Left kidney (tissue), 2 donors: Measurements from ENCODE around the gene ANKS4B. TPM values are rescaled to one million over a fixed set of nuclear protein-coding genes. Genes with fewer than 3 reads are reported as not detected.
"Not testable (repeated sequence)": the region's sequence is repeated elsewhere in the genome, so short reads cannot be mapped to it uniquely, and the experiment has no call there.

Experiments
- DNase-seq: peaks from one replicate; pipeline ENCODE4 v3.0.0-alpha.2; 2013
- polyA plus RNA-seq: library from polyadenylated mRNA; unstranded; fragments of 120-200 nt; gene quantifications from one replicate; pipeline ENCODE4 v1.2.1, GENCODE V29; 2013; ENCODE audit not compliant: insufficient read length

Gene ANKS4B
- polyA plus RNA-seq, 1 donor, result 6.0 TPM

DNA sequence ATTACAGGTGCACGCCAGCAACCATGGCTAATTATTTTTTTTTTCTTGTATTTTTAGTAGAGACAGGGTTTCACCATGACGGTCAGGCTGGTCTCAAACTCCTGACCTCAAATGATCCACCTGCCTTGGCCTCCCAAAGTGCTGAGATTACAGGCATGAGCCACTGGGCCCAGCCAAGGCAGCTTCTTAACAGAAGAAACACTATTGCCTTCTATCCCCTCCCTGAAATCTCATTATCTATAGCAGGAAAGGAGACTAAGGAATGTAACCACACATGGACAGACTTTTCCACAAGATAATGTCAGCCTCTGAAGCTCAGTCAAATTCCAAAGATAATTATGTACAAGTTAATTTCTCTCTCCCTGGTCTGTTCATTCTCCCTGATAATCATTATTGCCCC, 16.4 kb upstream of the ANKS4B start:
- DNase-seq, result no peak

DNA sequence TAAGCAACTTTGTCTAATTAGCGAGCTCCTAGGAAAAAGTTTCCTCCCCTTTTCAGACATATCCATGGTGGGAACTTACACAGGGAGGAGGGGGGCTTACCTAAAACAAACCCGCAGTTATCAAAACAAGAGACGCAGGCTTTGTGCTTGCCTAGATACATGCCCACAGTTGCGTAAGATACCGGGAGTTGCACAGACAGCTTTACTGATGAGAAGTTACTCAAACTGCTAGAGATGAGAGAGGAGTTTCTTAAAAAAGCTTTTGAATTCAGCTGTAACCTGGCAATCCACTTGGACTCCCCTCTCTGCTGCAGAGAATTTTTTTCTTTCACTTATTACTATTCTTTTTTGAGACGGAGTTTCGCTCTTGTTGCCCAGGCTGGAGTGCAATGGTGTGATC, 15.3 kb upstream of the ANKS4B start:
- DNase-seq, result no peak

DNA sequence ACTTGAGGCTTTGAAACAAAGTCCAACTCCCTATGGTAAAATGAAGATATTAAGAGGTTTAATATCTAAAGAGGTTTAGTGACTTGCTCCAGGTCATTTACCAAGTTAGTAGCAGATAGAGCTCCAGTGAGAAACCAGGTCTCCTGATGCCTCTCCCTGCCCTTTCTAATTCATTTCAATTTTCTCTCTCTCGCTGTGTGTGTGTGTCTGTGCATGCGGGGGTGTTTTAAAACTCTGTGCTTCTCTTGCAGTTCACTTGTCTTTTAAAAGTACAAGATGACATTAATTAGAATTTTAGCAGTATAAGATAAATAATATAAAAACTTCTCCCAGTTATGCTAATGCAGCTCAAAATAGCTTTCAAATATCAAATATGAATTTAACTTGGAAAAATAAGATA, 13.9 kb upstream of the ANKS4B start:
- no peak for DNase-seq

DNA sequence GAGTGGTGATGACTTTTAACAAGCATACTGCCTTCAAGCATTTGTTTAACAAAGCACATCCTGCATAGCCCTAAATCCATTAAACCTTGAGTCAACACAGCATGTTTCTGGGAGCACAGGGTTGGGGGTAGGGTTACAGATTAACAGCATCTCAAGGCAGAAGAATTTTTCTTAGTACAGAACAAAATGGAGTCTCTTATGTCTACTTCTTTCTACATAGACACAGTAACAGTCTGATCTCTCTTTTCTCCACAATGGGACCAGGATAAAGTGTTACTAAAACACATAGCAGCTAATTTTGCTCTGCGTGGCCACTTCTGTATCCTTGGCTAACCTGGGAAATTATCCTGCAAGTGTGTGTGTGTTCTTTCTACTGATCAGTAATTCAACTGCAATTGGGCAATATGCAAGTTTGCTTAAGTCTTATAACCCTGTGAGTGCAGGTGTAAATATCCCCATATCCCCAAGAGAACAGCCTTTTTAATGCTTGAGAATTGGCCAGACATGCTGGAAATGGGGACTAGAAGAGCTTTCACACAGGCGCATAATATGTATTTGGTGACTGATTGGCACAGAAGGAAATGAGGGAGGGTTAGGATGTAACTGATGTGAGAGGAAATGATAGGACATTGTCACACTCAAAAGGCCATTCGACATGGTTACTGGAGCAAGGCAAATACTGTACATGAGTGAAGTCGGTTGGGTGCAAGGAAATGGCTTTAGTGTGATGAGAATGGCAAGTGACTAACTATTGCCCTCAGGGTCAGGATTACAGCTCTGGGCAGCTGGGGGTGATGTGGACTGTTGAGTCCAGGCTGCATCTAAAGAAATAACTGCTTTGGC, 10.8 kb upstream of the ANKS4B start:
- DNase-seq, result no peak

DNA sequence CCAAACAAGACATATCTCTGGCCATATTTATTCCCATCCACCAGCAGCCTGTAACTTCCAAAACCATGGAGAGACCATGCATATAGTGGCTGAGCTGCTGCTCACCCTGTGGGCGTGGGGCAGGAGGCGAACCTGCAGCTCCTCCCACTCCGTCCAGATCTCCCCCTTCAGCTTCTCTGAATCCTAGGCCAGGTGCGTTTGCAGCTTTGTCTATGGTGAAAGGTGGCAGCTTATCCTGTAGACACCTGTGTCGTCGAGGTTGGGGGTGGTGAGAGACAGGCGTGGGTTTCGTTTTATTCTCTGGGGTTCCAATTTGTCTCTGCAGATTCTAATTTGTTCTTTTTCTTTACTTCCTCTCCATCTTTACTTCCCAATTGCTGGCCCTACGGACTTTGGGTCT, 9.7 kb upstream of the ANKS4B start:
- no peak for DNase-seq

DNA sequence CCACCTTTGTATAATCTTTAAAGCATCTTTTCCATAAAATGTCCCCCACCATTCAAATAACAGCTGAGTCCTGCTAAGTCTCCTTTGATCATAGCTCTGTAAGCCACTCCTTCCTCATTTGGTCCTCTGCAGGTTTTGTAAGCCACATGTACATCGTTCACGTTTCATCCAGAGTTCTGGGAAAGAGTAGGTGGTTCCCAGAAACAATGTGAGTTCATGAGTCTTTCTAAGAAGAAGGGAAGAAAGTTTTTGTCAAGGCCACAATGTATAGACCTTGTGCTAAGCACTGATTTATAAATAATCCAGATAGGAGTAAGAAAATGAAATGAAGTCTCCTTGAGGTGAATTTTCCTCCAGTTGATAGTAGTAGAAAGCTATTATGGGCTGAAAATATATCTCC, 8.7 kb upstream of the ANKS4B start:
- DNase-seq, result no peak

DNA sequence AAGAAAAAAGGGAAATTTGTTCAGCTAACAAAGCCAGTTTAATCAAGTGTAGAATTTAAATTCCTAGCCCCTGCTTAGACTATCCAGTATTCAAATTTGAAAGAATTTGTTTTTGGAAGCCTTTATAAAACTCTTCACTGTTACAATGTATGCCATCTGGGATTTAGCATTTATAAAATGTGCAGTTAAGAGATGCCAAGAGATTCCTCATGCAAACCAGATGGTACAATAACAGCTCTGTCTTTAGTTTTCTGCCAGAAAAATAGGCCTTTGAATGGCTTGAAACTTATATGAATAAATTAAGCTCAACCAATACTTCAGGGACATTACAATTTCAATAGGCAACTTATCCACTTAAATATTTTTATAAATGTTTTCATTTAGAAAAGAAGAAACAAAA, 6.8 kb upstream of the ANKS4B start:
- no peak for DNase-seq

DNA sequence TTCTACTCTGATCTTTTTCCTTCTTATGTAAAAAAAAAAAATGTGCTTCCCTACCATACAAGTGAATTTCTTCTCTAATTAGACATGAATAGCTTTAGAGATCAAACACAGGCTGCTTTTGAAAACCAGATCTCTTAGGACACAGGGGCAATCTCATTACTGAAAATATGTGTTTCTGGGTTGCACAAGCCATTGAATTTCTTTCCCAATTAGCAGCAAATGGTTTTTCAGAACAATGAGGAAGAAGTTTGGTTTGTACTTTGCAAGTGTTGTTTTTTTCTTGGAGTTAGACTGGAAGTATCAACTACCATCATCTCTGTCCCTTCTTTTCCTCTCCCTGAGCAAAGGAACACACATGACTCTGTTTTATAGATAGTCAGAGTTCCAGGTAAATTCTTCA, 5.6 kb upstream of the ANKS4B start:
- no peak for DNase-seq

DNA sequence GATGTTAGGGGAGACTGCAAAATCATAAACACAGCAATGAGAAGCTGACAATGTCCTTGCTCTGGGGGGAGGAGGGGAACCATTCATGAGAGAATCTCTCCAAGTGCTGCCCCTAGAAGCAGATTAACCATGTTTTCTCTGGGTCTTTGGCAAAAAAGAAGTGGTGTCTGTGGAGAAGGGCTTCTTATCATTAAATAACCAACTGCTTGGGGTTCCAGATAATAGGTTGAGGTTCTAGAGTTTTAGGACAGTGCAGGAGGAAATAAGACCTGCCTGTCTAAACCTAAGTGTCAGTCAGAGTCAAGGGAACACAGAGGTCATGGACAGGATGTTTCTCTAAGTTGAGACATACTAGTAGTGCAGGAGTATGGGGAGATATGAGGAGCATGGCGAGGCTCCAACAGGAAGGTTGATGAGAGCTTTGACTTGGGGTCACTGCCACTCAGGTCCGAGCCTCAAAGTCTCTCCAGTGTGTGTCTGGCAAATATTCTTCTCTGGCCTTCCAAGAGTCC, 5.1 kb upstream of the ANKS4B start:
- DNase-seq, result no peak

DNA sequence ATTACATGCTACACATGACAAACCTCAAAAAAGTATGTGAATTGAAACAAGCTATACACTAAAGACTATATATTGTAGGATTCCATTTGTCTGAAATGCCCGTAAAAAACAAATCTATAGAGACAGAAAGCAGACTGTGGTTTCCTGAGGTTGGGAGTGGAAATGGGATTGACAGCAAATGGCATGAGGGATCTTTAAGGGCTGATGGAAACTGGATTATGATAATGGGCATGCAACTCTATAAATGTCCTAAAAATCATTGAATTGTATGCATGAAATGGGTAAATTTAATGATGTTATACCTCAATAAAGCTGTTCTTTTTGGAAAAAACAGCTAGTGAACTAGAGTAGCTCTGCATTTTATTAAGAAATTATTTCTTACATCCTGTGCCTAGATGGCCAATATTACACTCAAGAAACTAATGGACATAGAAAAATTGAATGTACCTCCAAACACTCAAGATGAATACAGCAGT, 416 bp upstream of the ANKS4B start:
- no peak for DNase-seq

DNA sequence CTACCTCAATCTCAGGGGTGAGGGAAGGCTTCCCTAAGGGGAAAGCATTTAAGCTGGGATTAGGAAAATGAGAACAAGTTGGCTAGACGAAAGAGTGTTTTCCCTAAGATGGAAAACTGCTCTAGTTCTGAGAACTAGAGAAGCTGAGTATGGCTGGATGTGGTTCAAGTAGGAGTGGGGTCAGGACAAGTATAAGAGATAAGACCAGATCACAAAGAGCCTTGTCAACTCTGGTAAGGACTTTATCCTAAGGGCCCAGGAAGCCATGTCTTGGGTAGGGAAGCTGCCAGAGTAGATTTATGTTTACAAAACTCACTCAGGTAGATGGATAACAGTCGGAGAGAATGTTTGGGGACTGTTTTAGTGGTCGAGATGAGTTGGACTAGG, 1.7 kb downstream of the ANKS4B start:
- no peak for DNase-seq

DNA sequence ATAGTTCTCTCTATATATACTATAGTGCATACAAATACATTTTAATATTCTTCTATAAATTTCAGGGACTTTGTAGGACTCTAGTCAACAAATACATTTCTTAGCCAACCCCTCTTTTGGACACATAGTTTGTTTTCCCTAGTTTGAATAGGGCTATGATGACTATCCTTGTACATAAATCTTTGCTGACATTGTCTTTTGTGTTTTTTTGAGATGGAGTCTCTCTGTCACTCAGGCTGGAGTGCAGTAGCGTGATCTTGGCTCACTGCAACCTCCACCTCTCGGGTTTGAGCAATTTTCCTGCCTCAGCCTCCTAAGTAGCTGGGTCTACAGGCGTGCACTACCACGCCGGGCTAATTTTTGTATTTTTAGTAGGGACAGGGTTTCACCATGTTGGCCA, 3.3 kb downstream of the ANKS4B start:
- no peak for DNase-seq

DNA sequence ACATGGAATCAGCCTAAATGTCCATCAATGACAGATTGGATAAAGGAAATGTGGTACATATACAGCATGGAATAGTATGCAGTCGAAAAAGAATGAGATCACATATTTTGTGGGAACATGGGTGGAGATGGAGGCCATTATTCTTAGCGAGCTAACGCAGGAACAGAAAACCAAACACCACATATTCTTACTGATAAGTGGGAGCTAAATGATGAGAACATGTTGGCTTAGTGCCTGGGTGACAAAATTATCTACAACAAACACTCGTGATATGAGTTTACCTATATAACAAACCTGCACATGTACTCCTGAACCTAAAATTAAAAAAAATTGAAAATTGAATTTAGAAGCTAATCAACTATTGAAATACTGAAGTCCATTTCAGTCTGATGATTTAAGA, 6.1 kb downstream of the ANKS4B start:
- no peak for DNase-seq

DNA sequence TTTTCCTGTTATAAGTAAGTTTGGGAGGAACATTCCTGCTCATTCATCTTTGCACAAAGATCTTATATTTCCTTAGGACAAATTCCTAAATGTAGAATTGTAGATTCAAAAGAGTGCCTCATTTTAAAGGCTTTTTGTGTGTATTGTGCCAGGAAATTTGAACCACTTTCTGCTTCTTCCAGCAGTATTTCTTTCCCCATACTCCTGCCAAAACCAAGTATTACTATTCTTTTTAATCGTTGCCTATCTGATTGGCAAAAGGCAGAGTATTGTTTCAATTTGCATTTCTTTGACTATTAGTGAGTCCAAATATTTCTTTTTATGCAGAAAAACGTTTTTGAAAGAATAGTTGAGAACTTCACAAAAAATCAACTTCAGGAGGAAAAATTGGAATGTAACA, 9.3 kb downstream of the ANKS4B start:
- no peak for DNase-seq

DNA sequence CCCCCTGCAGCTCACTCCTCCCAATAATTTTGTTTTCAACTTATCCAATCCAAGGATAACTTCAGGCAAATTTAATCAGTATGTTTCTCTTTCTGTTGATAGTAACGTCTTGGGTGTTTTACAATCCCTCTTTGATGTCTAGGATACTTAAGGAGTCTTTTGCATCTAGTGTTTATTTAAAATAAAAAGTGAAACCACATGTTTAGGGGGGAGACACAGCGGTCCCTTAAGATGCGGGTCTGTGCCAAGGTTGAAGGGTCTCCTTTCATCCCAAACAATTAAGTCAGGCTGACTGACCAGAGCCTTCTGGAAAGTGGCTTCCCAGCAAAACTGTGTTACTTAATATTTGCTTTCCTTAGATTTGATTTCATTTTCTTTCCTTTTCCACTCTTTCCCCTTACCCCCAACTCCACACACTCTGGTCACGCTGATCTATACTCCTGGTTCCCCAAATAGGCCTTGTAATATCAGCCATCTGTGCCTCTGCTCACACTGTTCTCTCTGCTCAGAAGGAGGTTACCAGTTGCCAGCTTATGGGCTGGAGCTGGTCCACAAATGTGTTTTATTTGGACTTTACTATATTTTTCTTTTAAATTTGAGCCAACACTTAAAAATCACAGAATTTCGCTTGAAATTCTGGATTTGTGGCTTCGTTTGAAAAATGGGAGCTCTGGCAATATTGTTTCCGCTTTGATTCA, 11.2 kb downstream of the ANKS4B start:
- DNase-seq, result no peak

DNA sequence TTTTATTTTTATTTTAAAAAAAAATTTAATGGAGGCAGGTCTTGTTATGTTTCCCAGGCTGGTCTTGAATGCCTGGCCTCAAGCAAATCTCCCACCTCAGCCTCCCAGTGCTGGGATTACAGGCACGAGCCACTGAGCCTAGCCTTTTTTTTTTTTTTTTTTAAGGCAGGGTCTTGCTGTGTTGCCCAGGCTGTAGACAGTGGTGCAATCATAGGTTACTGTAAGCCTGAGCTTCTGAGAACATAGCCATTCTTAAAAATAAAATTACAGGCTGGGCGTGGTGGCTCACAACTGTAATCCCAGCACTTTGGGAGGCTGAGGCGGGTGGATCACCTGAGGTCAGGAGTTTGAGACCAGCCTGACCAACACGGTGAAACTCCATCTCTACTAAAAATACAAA, 14.7 kb downstream of the ANKS4B start:
- DNase-seq, result not testable (repeated sequence)

DNA sequence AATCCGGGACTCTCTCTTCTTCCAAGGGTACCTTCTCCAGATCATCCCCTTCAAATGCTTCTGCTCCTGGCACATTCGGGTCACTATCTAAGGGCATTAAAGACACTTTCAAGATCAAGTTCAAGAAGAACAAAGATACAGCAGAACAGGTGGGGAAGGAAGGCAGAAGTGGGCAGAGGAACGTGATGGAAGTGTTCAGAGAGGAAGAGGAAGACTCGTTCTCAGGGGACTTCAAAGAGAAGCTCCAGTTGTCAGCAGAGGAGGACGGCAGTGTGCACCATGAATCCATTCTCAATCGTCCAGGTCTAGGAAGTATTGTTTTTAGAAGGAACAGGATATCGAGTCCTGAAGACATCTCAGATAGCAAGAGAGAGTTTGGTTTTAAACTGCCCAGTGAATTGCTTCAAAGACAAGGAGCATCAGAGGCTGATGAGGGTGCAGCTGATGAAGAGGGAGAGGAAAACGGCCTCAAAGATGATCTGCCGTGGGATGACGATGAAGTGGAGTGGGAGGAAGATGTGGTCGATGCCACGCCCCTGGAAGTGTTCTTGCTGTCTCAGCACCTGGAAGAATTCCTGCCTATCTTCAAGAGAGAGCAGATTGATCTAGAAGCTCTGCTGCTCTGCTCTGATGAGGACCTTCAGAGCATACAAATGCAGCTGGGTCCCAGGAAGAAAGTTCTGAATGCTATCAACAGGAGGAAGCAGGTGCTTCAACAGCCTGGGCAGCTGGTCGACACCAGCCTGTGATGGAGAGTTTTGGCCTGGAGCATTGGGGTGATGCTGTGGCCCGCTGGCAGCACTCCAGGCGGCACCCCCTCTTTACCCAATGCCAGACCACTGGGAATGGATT, 16.8 kb downstream of the ANKS4B start:
- DNase-seq, result no peak

DNA sequence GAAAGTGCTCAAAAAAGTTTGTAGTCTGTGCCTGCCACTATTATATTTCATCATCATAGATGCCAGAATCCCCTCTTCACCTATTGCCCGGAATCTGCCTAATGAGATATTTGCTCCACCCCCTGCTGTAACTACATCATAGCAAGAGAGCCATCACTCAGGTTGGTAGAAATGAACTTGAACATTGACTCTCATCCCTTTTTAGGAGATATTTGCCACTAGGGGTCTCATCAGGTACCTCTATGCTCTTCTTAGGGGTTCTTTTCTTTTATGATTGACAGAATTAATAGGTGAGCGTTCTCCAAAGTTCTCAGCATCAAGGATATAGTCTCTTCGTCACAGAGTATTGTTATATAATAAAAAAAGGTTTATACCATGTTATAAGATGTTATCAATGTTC, 20.0 kb downstream of the ANKS4B start:
- no peak for DNase-seq

DNA sequence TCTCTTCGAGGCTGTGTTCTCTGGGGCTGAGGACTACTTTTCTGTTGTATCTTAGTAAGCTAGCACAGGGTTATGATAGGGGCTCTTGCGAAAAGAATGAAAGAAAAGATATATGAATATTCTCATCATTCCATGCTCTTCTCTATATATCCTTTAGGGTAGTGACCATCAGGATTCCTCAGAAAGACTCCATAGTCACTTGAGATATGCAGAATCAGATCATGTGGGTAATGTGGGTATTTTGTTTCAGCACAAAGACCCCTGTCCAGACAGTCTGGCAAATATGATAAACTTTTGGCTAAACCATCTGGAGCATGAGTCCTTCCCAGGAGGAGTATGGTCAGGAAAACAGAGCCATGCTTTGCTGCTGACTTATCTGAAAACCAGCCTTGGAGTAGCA, 23.1 kb downstream of the ANKS4B start:
- no peak for DNase-seq

DNA sequence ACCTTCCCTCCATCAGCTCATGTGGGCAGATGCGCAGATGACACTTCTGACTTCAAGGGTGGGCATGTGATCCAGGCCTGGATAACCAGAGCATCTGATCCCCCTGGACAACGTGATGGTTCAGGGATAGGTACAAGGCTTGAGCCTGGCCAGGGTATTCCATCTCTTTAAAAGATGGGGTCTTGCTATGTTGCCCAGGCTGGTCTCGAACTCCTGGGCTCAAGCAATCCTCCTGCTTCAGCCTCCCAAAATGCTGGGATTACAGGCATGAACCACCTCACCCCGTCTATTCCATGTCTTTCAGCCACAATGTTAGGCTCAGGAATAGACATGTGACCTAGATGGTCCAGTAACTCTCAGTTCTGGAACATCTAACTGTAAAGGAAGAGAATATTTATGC, 23.8 kb downstream of the ANKS4B start:
- no peak for DNase-seq

DNA sequence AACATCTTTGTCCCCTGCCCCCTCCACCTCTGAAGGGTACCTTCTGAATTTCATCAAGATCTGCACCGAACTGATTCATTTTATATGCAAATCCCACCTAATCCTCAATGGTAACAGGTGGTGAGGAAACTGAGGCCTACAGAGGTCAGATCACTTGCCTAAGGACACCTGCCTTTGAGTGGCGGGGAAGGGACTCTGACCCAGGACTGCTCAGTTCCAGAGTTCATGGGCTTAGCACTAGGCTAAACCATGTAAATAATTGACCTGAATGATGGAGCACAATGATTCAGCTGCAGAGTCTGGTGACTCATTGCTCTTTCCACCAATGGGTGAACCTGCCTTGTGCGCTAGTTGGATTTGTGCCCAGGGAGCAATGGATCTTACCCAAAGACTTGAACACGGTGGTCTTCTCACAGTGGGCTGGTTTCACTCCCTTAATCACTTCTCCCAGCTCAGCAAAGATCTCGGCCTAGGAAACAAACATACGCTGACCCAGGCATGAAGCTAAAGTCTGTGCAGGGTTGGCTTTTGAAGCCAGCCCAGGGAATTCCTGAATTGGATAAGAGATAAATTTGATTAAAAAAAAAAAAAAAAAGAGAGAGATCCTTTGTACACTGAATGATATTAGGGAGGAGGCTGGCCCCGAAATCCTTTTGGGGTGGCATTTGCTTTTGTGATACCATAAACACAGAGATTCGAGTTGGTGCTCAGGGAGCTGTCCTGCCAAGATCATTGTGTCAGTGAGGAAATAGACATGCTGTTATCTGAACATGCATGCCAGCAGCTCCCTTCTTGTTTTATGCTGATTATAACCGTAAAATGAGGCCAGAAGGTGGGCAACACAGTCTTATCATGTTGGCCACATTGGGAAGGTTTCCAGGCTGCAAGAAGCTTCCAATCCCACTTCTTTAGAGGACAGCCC, 27.6 kb downstream of the ANKS4B start:
- no peak for DNase-seq
